GM18870 (cell line): ENCODE data around the gene CAPS.
"Not testable (repeated sequence)": the region's sequence is repeated elsewhere in the genome, so short reads cannot be mapped to it uniquely, and the experiment has no call there.

Experiments
- ATAC-seq: cut with Tn5 transposase; IDR thresholded peaks from one replicate; pipeline ENCODE4 v1.9.1; 2021; ENCODE audit warnings: moderate library complexity; ENCODE audit not compliant: unreplicated experiment

CAPS gene

GRCh38 chr19:5913739-5914357 lies at the start of gene CAPS:
Gene CAPS (plus strand): TSS chr19:5914254. CDS start chr19:5914407, 153 bp downstream.
- ATAC-seq: no peak

- no peak for ATAC-seq
These were observed 49.1 kb upstream of the CAPS start for GRCh38 chr19:5864725-5865486.

- ATAC-seq: no peak
These were observed 48.3 kb upstream of the CAPS start for GRCh38 chr19:5865772-5866171.

GRCh38 chr19:5867201-5868136 lies 46.6 kb upstream of the CAPS start:
- ATAC-seq: no peak

- no peak for ATAC-seq
These were observed 43.1 kb upstream of the CAPS start for GRCh38 chr19:5870986-5871394.

- no peak for ATAC-seq
These were observed 40.3 kb upstream of the CAPS start for GRCh38 chr19:5873617-5874199.

GRCh38 chr19:5874496-5874895 lies 39.6 kb upstream of the CAPS start:
- ATAC-seq: not testable (repeated sequence)

GRCh38 chr19:5877427-5877826 lies 36.6 kb upstream of the CAPS start:
- ATAC-seq: no peak

GRCh38 chr19:5877882-5878281 lies 36.2 kb upstream of the CAPS start:
- no peak for ATAC-seq

GRCh38 chr19:5880196-5880595 lies 33.9 kb upstream of the CAPS start:
- no peak for ATAC-seq

- no peak for ATAC-seq
These were observed 33.4 kb upstream of the CAPS start for GRCh38 chr19:5880604-5881078.

GRCh38 chr19:5881543-5882299 lies 32.3 kb upstream of the CAPS start:
- ATAC-seq: no peak

GRCh38 chr19:5882421-5882968 lies 31.6 kb upstream of the CAPS start:
- ATAC-seq: no peak

- ATAC-seq: not testable (repeated sequence)
These were observed 30.7 kb upstream of the CAPS start for GRCh38 chr19:5883157-5883873.

GRCh38 chr19:5884065-5884811 lies 29.8 kb upstream of the CAPS start:
- ATAC-seq: not testable (repeated sequence)

- no peak for ATAC-seq
These were observed 24.6 kb upstream of the CAPS start for GRCh38 chr19:5889288-5889971.

GRCh38 chr19:5890099-5890498 lies 24.0 kb upstream of the CAPS start:
- ATAC-seq: no peak

GRCh38 chr19:5891572-5891937 lies 22.5 kb upstream of the CAPS start:
- no peak for ATAC-seq
